Aorta (tissue), 5 donors: ENCODE measurements around the gene DBP. TPM values are rescaled to one million over a fixed set of nuclear protein-coding genes. Genes with fewer than 3 reads are reported as not detected.

Experiments
- ATAC-seq: fragments of 200-7000 bp; cut with Tn5 transposase; one replicate; pipeline ENCODE4 v1.9.1; 2022; ENCODE audit warnings: moderate library complexity; ENCODE audit not compliant: low FRiP score
- DNase-seq, 2 donors: peaks; one replicate each; pipeline ENCODE4 v3.0.0-alpha.2; 2020
- H3K27ac ChIP-seq, 2 donors: one replicate each; pipeline ENCODE4 v1.5.1; 2013; ENCODE audit warnings: low read length in 2 of 2, mild to moderate bottlenecking in 2 of 2, moderate library complexity in 2 of 2, control low read depth in 1 of 2, inconsistent platforms in 1 of 2, low read depth in 1 of 2
- H3K27me3 ChIP-seq, 2 donors: one replicate each; pipeline ENCODE4 v1.6.1; 2013; ENCODE audit warnings: control low read depth in 1 of 2, low read length in 1 of 2, mild to moderate bottlenecking in 1 of 2, moderate library complexity in 1 of 2; ENCODE audit not compliant: insufficient read depth in 2 of 2, control insufficient read depth in 1 of 2
- H3K36me3 ChIP-seq, 2 donors: one replicate each; pipeline ENCODE4 v1.6.1; 2013; ENCODE audit warnings: control low read depth in 1 of 2, low read length in 1 of 2, mild to moderate bottlenecking in 1 of 2; ENCODE audit not compliant: insufficient read depth in 2 of 2, control insufficient read depth in 1 of 2
- H3K4me1 ChIP-seq, 2 donors: one replicate each; pipeline ENCODE4 v1.6.1; 2013; ENCODE audit warnings: low read length in 2 of 2, control low read depth in 1 of 2, mild to moderate bottlenecking in 1 of 2, moderate library complexity in 1 of 2; ENCODE audit not compliant: insufficient read depth in 2 of 2, control insufficient read depth in 1 of 2
- H3K4me3 ChIP-seq, 2 donors: one replicate each; pipeline ENCODE4 v1.5.1; 2013; ENCODE audit warnings: low read length in 2 of 2, control low read depth in 1 of 2, mild to moderate bottlenecking in 1 of 2
- H3K9me3 ChIP-seq: one replicate; pipeline ENCODE4 v1.6.1; 2013; ENCODE audit warnings: mild to moderate bottlenecking, low read length; ENCODE audit not compliant: control insufficient read depth
- WGBS, 2 donors: extraction: QIAGEN DNeasy Blood & Tissue Kit; methylation state at CpG; one replicate each; pipeline ENCODE4 v1.1.7; 2013; 5-methylcytosine and 5-hydroxymethylcytosine counted together
- intact Hi-C, 2 donors: fragments of 100-400 bp; cut with DNase I; formaldehyde crosslinking; loops; one replicate each; pipeline versions ENCODE4 v1.14.2 to v1.15.0; 2022
- polyA plus RNA-seq, 2 donors: library from polyadenylated mRNA; stranded (reverse); fragments of 200-250 nt; gene quantifications; one replicate each; pipeline ENCODE4 v1.2.3, GENCODE V29; 2013
- total RNA-seq, 2 donors: library from RNA; stranded (reverse); fragmentation: NEBNext Ultra II Directional; extraction: Animal tissue kit (Norgen Biotek cat#: 25700); gene quantifications; one replicate each; pipeline ENCODE4 v1.2.1, GENCODE V29; 2021
- donor health status: healthy with polysubstance abuse.
- donor health status: Bipolar disorder and iron deficiency.
- donor health status: DM: no; HTN: no; CAD: no.
- donor health status: DM: no; HTN: no; CAD: no.
- donor health status: DM: yes; HTN: yes; CAD: no.

The DBP gene
- total and polyA plus RNA-seq, 4 donors: 1.5 to 10.7 (median 6.1) TPM

DNA sequence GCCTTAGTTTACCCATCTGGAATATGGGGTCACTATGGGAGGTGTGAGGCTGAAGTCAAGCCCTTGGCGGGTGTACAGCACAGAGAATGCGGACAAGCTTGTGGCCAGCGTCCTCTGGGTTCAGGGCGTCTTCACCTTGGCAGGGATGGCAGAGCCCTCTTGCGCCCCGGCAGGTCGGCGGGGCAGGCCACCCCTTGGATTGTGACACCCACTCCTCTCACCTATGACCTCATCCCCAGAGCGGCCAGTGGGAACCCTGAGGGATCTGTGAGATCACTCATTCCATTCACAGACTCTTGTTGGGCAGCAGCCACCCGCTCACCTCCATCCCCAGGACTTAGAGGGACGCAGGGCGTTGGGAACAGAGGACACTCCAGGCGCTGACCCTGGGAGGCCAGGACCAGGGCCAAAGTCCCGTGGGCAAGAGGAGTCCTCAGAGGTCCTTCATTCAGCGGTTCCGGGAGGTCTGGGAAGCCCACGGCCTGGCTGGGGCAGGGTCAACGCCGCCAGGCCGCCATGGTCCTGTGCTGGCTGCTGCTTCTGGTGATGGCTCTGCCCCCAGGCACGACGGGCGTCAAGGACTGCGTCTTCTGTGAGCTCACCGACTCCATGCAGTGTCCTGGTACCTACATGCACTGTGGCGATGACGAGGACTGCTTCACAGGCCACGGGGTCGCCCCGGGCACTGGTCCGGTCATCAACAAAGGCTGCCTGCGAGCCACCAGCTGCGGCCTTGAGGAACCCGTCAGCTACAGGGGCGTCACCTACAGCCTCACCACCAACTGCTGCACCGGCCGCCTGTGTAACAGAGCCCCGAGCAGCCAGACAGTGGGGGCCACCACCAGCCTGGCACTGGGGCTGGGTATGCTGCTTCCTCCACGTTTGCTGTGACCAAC, 30.5 kb downstream of the DBP start, which contains the start of gene SPACA4:
SPACA4 (plus strand) TSS at position 280 of the 896 bp plus-strand sequence; CDS start at position 517, 237 bp downstream.
- no peaks in the 10 kb centered on the region for H3K36me3 ChIP-seq
- 88 to 90% methylated on average over 39 of the region's 39 CpGs for WGBS, 2 donors
- no peaks in the 10 kb centered on the region for H3K27me3 ChIP-seq
- no peaks in the 10 kb centered on the region for H3K9me3 ChIP-seq
- intact Hi-C loops: no loop called here
- DNase-seq (no peak), ATAC-seq (peak; percentile 10)
- no peak within 1 kb of the TSS for H3K27ac ChIP-seq
- H3K4me1 ChIP-seq: no peaks in the 10 kb centered on the region
- H3K4me3 ChIP-seq: no peak within 1 kb of the TSS

GRCh38 chr19:48603850-48604249, 33.3 kb downstream of the DBP start:
- 90 to 95% methylated on average over 9 of the region's 9 CpGs for WGBS, 2 donors
- DNase-seq (no peak), ATAC-seq (no peak)
- Histone ChIP-seq H3K27ac (no peak overlapping the region), H3K36me3 (no peaks in the 10 kb centered on the region), H3K4me1 (no peaks in the 10 kb centered on the region), H3K9me3 (no peaks in the 10 kb centered on the region), H3K27me3 (no peaks in the 10 kb centered on the region), H3K4me3 (no peak overlapping the region)
- intact Hi-C loops: no loop called here

- no peak overlapping the region for H3K27ac ChIP-seq
- H3K4me3 ChIP-seq: no peak overlapping the region
- ATAC-seq (no peak), DNase-seq (no peak)
- WGBS, 2 donors: 88 to 92% methylated on average over 39 of the region's 39 CpGs
- H3K36me3 ChIP-seq: no peaks in the 10 kb centered on the region
- intact Hi-C loops: no loop called here
- H3K27me3 ChIP-seq: no peaks in the 10 kb centered on the region
- no peaks in the 10 kb centered on the region for H3K4me1 ChIP-seq
- H3K9me3 ChIP-seq: no peaks in the 10 kb centered on the region
These were observed 33.7 kb downstream of the DBP start for GRCh38 chr19:48603449-48603848.

DNA sequence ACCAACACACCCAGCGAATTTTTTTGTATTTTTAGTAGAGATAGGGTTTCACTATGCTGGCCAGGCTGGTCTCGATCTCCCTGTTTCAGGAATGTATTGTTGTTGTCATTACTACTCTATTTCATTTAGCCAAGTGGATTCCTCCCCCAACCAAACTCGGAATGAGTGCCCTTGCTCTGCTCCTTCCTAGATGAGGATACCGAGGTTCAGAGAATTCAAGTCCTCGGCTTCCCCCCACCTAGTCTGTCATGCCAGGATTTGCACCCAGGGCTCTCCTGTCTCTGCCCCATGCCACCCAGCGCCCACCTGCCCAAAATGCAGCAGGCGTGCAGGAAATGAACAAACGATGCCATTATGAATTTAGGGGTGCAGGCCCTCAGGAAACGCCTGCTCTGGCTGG, 34.2 kb downstream of the DBP start:
- Histone ChIP-seq H3K27me3 (no peaks in the 10 kb centered on the region), H3K4me3 (no peak overlapping the region), H3K27ac (no peak overlapping the region), H3K4me1 (no peaks in the 10 kb centered on the region), H3K36me3 (no peaks in the 10 kb centered on the region), H3K9me3 (no peaks in the 10 kb centered on the region)
- DNase-seq (no peak), ATAC-seq (no peak)
- intact Hi-C loops: no loop called here
- WGBS, 2 donors: 79 to 84% methylated on average over 9 of the region's 9 CpGs

DNA sequence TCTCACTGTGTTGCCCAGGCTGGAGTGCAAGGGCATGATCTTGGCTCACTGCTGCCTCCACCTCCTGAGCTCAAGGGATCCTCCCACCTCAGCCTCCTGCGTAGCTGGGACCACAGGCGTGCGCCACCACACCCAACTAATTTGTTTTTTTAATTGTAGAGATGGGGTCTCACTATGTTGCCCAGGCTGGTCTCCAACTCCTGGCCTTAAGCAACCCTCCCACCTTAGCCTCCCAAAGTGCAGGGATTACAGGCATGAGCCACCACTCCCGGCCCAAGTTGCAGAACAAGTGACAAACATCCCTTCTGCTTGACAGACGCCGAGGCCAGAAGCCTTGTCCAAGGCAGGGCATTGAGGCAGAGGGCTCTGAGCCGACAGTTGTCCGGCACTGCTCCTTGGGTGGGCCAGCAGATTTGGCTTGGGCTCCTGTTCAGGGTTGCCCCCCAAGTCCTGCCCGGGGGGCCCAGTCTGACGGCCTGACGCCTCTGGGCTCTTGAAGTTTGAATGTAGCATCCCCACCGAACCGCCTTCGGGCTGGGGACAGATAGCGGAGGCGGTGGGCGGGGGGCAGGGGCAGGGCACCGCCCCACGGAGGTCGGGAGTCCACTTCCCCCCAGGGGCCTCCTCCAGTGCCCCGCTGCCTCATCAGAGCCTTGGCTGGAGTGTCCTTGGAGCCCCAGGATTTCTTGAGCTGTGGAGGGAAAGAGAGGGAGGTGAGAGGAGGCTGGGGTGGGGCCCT, 36.3 kb downstream of the DBP start:
- intact Hi-C loops: no loop called here

GRCh38 chr19:48598996-48599700, 38.0 kb downstream of the DBP start:
- H3K27me3 ChIP-seq: no peaks in the 10 kb centered on the region
- WGBS, 2 donors: 68 to 69% methylated on average over 30 of the region's 30 CpGs
- DNase-seq (no peak), ATAC-seq (no peak)
- intact Hi-C loops: no loop called here
- H3K4me3 ChIP-seq: no peak overlapping the region
- no peaks in the 10 kb centered on the region for H3K4me1 ChIP-seq
- H3K9me3 ChIP-seq: no peaks in the 10 kb centered on the region
- H3K27ac ChIP-seq: no peak overlapping the region
- no peaks in the 10 kb centered on the region for H3K36me3 ChIP-seq

More for the DNA sequence above, 36.3 kb downstream of the DBP start:
- DNase-seq (no peak), ATAC-seq (no peak)
- H3K9me3 ChIP-seq: no peaks in the 10 kb centered on the region
- no peaks in the 10 kb centered on the region for H3K36me3 ChIP-seq
- no peak overlapping the region for H3K27ac ChIP-seq
- no peaks in the 10 kb centered on the region for H3K27me3 ChIP-seq
- no peaks in the 10 kb centered on the region for H3K4me1 ChIP-seq
- H3K4me3 ChIP-seq: no peak overlapping the region
- WGBS, 2 donors: 84 to 87% methylated on average over 21 of the region's 21 CpGs

DNA sequence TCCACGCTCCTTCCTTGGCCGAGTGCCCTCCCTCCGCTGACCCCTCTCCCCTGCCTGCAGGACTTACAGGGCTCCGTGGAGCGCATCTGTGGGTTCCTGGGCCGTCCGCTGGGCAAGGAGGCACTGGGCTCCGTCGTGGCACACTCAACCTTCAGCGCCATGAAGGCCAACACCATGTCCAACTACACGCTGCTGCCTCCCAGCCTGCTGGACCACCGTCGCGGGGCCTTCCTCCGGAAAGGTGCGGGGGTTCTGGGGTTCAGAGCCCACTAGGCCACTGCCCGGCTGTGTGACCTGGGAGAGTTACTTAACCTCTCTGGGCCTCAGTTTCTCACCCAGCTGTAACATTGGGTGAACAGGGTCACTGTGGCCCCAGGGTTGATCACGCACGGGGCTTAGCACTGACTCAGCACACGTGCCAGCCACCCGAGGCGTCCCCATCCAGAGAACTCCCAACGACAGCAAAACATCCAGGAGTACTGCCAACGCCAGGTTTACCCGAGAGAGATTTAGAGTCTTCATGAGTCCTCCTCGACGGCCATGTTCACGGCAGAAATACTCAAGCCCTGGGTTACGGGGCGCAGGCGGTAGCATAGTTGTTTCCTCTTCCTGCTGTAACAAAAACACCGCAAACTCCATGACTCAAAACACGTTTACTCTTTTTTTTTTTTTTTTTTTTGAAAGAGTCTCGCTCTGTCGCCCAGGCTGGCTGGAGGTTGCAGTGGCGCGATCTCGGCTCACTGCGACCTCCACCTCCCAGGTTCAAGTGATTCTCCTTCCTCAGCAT, 40.3 kb downstream of the DBP start:
- no peak for ATAC-seq

DNA sequence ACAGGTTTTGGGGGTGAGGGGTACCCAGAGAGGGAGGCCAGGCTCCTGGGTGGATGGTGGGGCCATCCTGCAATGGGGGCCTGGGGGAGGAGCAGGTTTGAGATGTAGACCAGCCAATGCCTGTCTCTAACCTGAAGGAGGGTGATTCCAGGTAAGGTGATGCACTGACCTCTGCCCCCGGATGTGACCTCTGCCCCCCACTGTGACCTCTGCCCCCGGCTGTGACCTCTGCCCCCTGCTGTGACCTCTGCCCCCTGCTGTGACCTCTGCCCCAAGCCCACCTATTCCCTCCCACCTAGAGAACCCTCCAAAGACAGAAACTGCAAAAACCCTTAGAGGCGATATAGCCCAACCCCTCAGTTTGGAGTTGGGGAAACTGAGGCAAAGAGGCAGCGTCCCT, 40.9 kb downstream of the DBP start:
- intact Hi-C loops: no loop called here
- 81 to 88% methylated on average over 3 to 4 of the region's 4 CpGs for WGBS, 2 donors
- H3K4me3 ChIP-seq: no peak overlapping the region

More for the DNA sequence above, 40.3 kb downstream of the DBP start:
- Histone ChIP-seq H3K36me3 (no peaks in the 10 kb centered on the region), H3K4me1 (no peaks in the 10 kb centered on the region), H3K4me3 (no peak overlapping the region), H3K27me3 (no peaks in the 10 kb centered on the region), H3K9me3 (no peaks in the 10 kb centered on the region), H3K27ac (no peak overlapping the region)
- 79 to 82% methylated on average over 38 to 39 of the region's 39 CpGs for WGBS, 2 donors
- no peak for DNase-seq
- intact Hi-C loops: no loop called here

More for the DNA sequence above, 40.9 kb downstream of the DBP start:
- Histone ChIP-seq H3K27me3 (no peaks in the 10 kb centered on the region), H3K36me3 (no peaks in the 10 kb centered on the region), H3K9me3 (no peaks in the 10 kb centered on the region), H3K4me1 (no peaks in the 10 kb centered on the region), H3K27ac (no peak overlapping the region)
- ATAC-seq (no peak), DNase-seq (no peak)
